Retinal pigment epithelial cell (primary cell): ENCODE results near the gene C19orf33.

Source experiments
- DNase-seq: peaks from one replicate; pipeline ENCODE4 v3.0.0-alpha.2; 2010; ENCODE audit warnings: low read depth
- H3K4me3 ChIP-seq: 2 replicates; pipeline ENCODE4 v1.5.1; 2011; ENCODE audit warnings: mild to moderate bottlenecking, low read length, control low read depth, moderate library complexity
- CTCF ChIP-seq: conservative IDR thresholded peaks from 2 replicates; pipeline ENCODE4 v1.5.1; 2011; ENCODE audit warnings: low read depth, low read length, control low read depth, inconsistent platforms

Gene C19orf33

GRCh38 chr19:38308926-38309614, 5.0 kb downstream of the C19orf33 start:
- no peak overlapping the region for H3K4me3 ChIP-seq

GRCh38 chr19:38309615-38310278, 5.7 kb downstream of the C19orf33 start:
- no peak overlapping the region for H3K4me3 ChIP-seq
- no peak for DNase-seq
- no peak for TF ChIP-seq CTCF

More at GRCh38 chr19:38308926-38309614, 5.0 kb downstream of the C19orf33 start:
- no peak for DNase-seq
- no peak for TF ChIP-seq CTCF

- H3K4me3 ChIP-seq: no peak overlapping the region
- no peak for TF ChIP-seq CTCF
- no peak for DNase-seq
Measured at GRCh38 chr19:38310279-38310670, 6.2 kb downstream of the C19orf33 start.

- no peak overlapping the region for H3K4me3 ChIP-seq
- DNase-seq: no peak
- no peak for TF ChIP-seq CTCF
Measured at GRCh38 chr19:38310986-38311385, 6.9 kb downstream of the C19orf33 start.

- DNase-seq: peak; percentile 92
- peak within 1 kb of the TSS; percentile 68 for H3K4me3 ChIP-seq
- TF ChIP-seq CTCF: no peak
Measured at GRCh38 chr19:38315657-38316476, 11.8 kb downstream of the C19orf33 start, which contains the start of gene YIF1B. Gene YIF1B, minus strand, starts transcription at chr19:38315947. Its CDS starts 30 bp downstream, at chr19:38315917.

DNA sequence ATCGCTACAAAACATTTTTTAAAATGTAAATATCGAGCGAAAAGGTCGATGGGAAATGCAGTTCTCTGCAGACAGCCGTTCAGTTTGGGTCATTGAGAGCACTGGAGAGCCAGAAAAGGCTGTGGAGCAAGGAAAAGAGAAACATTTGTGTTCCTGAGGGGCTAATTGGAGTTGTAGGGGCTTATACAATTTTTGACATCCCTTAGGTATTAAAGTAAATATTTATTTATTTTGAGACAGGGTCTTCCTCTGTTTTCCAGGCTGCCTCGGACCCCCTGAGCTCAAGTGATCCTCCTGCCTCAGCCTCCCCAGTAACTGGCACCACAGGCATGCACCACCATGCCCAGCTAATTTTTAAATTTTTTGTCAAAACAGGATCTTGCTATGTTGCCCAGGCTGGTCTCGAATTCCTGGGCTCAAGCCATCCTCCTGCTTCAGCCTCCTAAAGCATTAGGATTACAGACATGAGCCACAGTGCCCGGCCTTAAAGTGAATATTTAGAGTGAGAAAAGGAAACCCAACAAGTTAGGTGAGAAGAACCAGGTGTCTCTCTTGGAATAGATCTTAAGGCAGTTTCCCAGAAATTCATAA, 12.5 kb downstream of the C19orf33 start:
- peak overlapping the region; percentile 32 for H3K4me3 ChIP-seq
- DNase-seq: no peak
- TF ChIP-seq CTCF: no peak
